GM23338 (cell line): ENCODE measurements around the gene EXOSC5. TPM values are rescaled to one million over a fixed set of nuclear protein-coding genes. Genes with fewer than 3 reads are reported as not detected.

Experiments
- ATAC-seq: fragments of 200-7000 bp; cut with Tn5 transposase; 3 replicates; pipeline ENCODE4 v1.9.1; 2020
- DNase-seq: peaks from one replicate; pipeline ENCODE4 v3.0.0-alpha.2; 2015; ENCODE audit warnings: low spot score
- H2AFZ ChIP-seq: fragments of 200-600 bp; sonication (generic); 2 replicates; pipeline ENCODE4 v1.8.0; 2016; ENCODE audit warnings: antibody characterized with exemption, mild to moderate bottlenecking, moderate library complexity
- H3F3A ChIP-seq: fragments of 200-600 bp; sonication (generic); replicated peaks from 2 replicates; pipeline ENCODE4 v1.8.0; 2017; ENCODE audit warnings: antibody characterized with exemption, mixed run types, low read depth
- H3K27ac ChIP-seq: fragments of 200-600 bp; sonication (generic); 2 replicates; pipeline ENCODE4 v1.6.1; 2016; ENCODE audit warnings: low read depth
- H3K27me3 ChIP-seq: fragments of 200-600 bp; sonication (generic); 2 replicates; pipeline ENCODE4 v1.8.0; 2016; ENCODE audit warnings: mild to moderate bottlenecking, mixed run types, moderate library complexity; ENCODE audit not compliant: insufficient read depth
- H3K36me3 ChIP-seq: fragments of 200-600 bp; sonication (generic); 2 replicates; pipeline ENCODE4 v1.8.0; 2016; ENCODE audit warnings: mild to moderate bottlenecking; ENCODE audit not compliant: insufficient read depth
- H3K4me1 ChIP-seq: fragments of 200-600 bp; sonication (generic); 2 replicates; pipeline ENCODE4 v1.8.0; 2016; ENCODE audit warnings: mild to moderate bottlenecking, moderate library complexity; ENCODE audit not compliant: insufficient read depth
- H3K4me2 ChIP-seq: fragments of 200-600 bp; sonication (generic); 2 replicates; pipeline ENCODE4 v1.7.1; 2017; ENCODE audit warnings: mixed run types
- H3K4me3 ChIP-seq: fragments of 200-600 bp; sonication (generic); 2 replicates; pipeline ENCODE4 v1.6.1; 2016; ENCODE audit warnings: mixed run types
- H3K79me2 ChIP-seq: fragments of 200-600 bp; sonication (generic); replicated peaks from 2 replicates; pipeline ENCODE4 v1.8.0; 2017; ENCODE audit warnings: mild to moderate bottlenecking; ENCODE audit not compliant: insufficient read depth
- H3K9me2 ChIP-seq: fragments of 200-600 bp; sonication (generic); 2 replicates; pipeline ENCODE4 v1.8.0; 2017; ENCODE audit not compliant: insufficient read depth
- H4K20me1 ChIP-seq: fragments of 200-600 bp; sonication (generic); replicated peaks from 2 replicates; pipeline ENCODE4 v1.8.0; 2017; ENCODE audit warnings: mild to moderate bottlenecking; ENCODE audit not compliant: insufficient read depth
- H3K27ac Mint-ChIP-seq: 2 replicates; pipeline ENCODE4 v1.8.0; 2020; ENCODE audit warnings: inconsistent platforms, mild to moderate bottlenecking, moderate library complexity, mixed read lengths
- H3K27me3 Mint-ChIP-seq: 3 replicates; pipeline ENCODE4 v1.8.0; 2022; ENCODE audit warnings: low read depth, mild to moderate bottlenecking, moderate library complexity, mixed read lengths, inconsistent platforms; ENCODE audit not compliant: insufficient read depth, poor library complexity
- H3K36me3 Mint-ChIP-seq: 3 replicates; pipeline ENCODE4 v1.8.0; 2021; ENCODE audit warnings: low read depth, mild to moderate bottlenecking, inconsistent platforms, moderate library complexity, mixed read lengths
- H3K4me1 Mint-ChIP-seq: 3 replicates; pipeline ENCODE4 v1.8.0; 2020; ENCODE audit warnings: mild to moderate bottlenecking, inconsistent platforms, mixed read lengths
- H3K4me3 Mint-ChIP-seq: 3 replicates; pipeline ENCODE4 v1.8.0; 2021; ENCODE audit warnings: moderate library complexity, mild to moderate bottlenecking, inconsistent platforms, mixed read lengths
- H3K9me3 Mint-ChIP-seq: 3 replicates; pipeline ENCODE4 v1.8.0; 2020; ENCODE audit warnings: moderate library complexity, mild to moderate bottlenecking, inconsistent platforms, mixed read lengths
- CREB1 ChIP-seq: fragments of 250-450 bp; sonication (Bioruptor Pico); IDR thresholded peaks from 2 replicates; pipeline ENCODE4 v1.5.0; 2020; ENCODE audit warnings: low read depth, mild to moderate bottlenecking, moderate library complexity
- EZH2phosphoT487 ChIP-seq: fragments of 200-600 bp; sonication (generic); IDR thresholded peaks from one replicate; pipeline ENCODE4 v1.8.1; 2018; ENCODE audit warnings: antibody characterized with exemption; ENCODE audit not compliant: unreplicated experiment
- JUNB ChIP-seq: IDR thresholded peaks from one replicate; pipeline ENCODE4 v1.6.1; 2016; ENCODE audit warnings: antibody characterized with exemption; ENCODE audit not compliant: unreplicated experiment
- NANOG ChIP-seq: IDR thresholded peaks from 2 replicates; pipeline ENCODE4 v1.6.1; 2016; ENCODE audit warnings: antibody characterized with exemption, borderline replicate concordance
- POLR2AphosphoS5 ChIP-seq: IDR thresholded peaks from 2 replicates; pipeline ENCODE4 v1.6.1; 2016; ENCODE audit warnings: antibody characterized with exemption, low read depth
- REST ChIP-seq: IDR thresholded peaks from one replicate; pipeline ENCODE4 v1.6.1; 2018; ENCODE audit warnings: antibody characterized with exemption; ENCODE audit not compliant: unreplicated experiment
- ZNF114 ChIP-seq: fragments of 250-450 bp; sonication (Bioruptor Pico); IDR thresholded peaks from 2 replicates; pipeline ENCODE4 v1.5.0; 2020; ENCODE audit warnings: mild to moderate bottlenecking, moderate library complexity
- ZNF462 ChIP-seq: fragments of 250-450 bp; sonication (Bioruptor Pico); IDR thresholded peaks from 2 replicates; pipeline ENCODE4 v1.5.0; 2020; ENCODE audit warnings: mild to moderate bottlenecking, moderate library complexity
- polyA plus RNA-seq: library from polyadenylated mRNA; unstranded; fragments of >200 nt; fragmentation: Nextera tagmentation; extraction: Ambion mirVana; gene quantifications from 2 replicates; pipeline ENCODE4 v1.2.1, GENCODE V29; 2016
- total RNA-seq: library from RNA; depleted of rRNA; stranded (reverse); fragments of >200 nt; shearing (Covaris generic); gene quantifications from 2 replicates; pipeline ENCODE4 v1.2.3, GENCODE V29; 2014

EXOSC5 gene
- total and polyA plus RNA-seq, 2 experiments from 2014 or later, result 65.1 to 125 TPM

GRCh38 chr19:41369769-41370168 is 27.4 kb downstream of the EXOSC5 start (continued):
- TF ChIP-seq ZNF462 (CRISPR knock-in tag) (no peak), REST (no peak), CREB1 (CRISPR knock-in tag) (no peak), POLR2AphosphoS5 (no peak), EZH2phosphoT487 (no peak), ZNF114 (no peak)

GRCh38 chr19:41367848-41368301 is 29.3 kb downstream of the EXOSC5 start:
- no peaks in the 10 kb centered on the region for H3K4me1 ChIP-seq
- no peaks in the 10 kb centered on the region for H3K36me3 ChIP-seq
- 0 out of 2 replicates have a peak, but pooled peaks cover 4% of the 10 kb centered on the region for H3K9me2 ChIP-seq
- H4K20me1 ChIP-seq, result no peaks in the 10 kb centered on the region
- ATAC-seq (no peak), DNase-seq (no peak)
- H3K79me2 ChIP-seq, result peaks cover 6% of the 10 kb centered on the region; the same call in 1 of the 2 replicates
- H3K4me3 ChIP-seq, result no peak overlapping the region
- H3K27me3 Mint-ChIP-seq, result peaks cover 11% of the 10 kb centered on the region
- no peak overlapping the region for H3K4me2 ChIP-seq
- H3K36me3 Mint-ChIP-seq, result no peaks in the 10 kb centered on the region
- no peak overlapping the region for H3K4me3 Mint-ChIP-seq
- no peaks in the 10 kb centered on the region for H3K27me3 ChIP-seq
- peaks cover 3% of the 10 kb centered on the region; the same call in 1 of the 3 replicates for H3K4me1 Mint-ChIP-seq
- H3K9me3 Mint-ChIP-seq, result no peaks in the 10 kb centered on the region
- no peak overlapping the region for H3K27ac Mint-ChIP-seq
- no peak overlapping the region for H2AFZ ChIP-seq
- H3F3A ChIP-seq, result no peaks in the 10 kb centered on the region
- no peak overlapping the region for H3K27ac ChIP-seq
- TF ChIP-seq EZH2phosphoT487, result no peak
- TF ChIP-seq ZNF114, result no peak
- TF ChIP-seq REST, result no peak
- TF ChIP-seq NANOG, result no peak
- no peak for TF ChIP-seq JUNB
- TF ChIP-seq POLR2AphosphoS5, result no peak
